Uterus (tissue), 4 donors: Measurements from ENCODE around the gene LIX1. TPM values are rescaled to one million over a fixed set of nuclear protein-coding genes. Genes with fewer than 3 reads are reported as not detected.

Experiments used
- DNase-seq, 2 donors: peaks; one replicate each; pipeline ENCODE4 v3.0.0-alpha.2; 2019 to 2020
- H3K27ac ChIP-seq, 2 donors: fragments of 200-600 bp; sonication (generic); 1 replicate in 1 of 2; 2 replicates in 1 of 2; pipeline ENCODE4 v1.5.1; 2016 to 2018
- H3K27me3 ChIP-seq, 2 donors: fragments of 200-600 bp; sonication (generic); one replicate each; pipeline ENCODE4 v1.5.1; 2018 to 2019; ENCODE audit warnings: control low read depth in 1 of 2
- H3K36me3 ChIP-seq, 2 donors: fragments of 200-600 bp; sonication (generic); one replicate each; pipeline ENCODE4 v1.5.1; 2019; ENCODE audit warnings: control low read depth in 1 of 2
- H3K4me1 ChIP-seq, 2 donors: fragments of 200-600 bp; sonication (generic); one replicate each; pipeline ENCODE4 v1.5.1; 2018 to 2019; ENCODE audit warnings: control low read depth in 1 of 2
- H3K4me3 ChIP-seq, 2 donors: fragments of 200-600 bp; sonication (generic); 1 replicate in 1 of 2; 2 replicates in 1 of 2; pipeline ENCODE4 v1.5.1; 2018 to 2019; ENCODE audit warnings: mild to moderate bottlenecking in 1 of 2
- H3K9me3 ChIP-seq, 2 donors: fragments of 200-600 bp; sonication (generic); one replicate each; pipeline ENCODE4 v1.5.1; 2019; ENCODE audit warnings: control low read depth in 1 of 2
- POLR2A ChIP-seq, 2 donors: fragments of 450-650 bp; IDR thresholded peaks; one replicate each; pipeline ENCODE4 v1.6.1; 2016; ENCODE audit warnings: antibody characterized with exemption in 2 of 2, mild to moderate bottlenecking in 1 of 2, moderate library complexity in 1 of 2
- intact Hi-C: fragments of 100-400 bp; cut with DNase I; formaldehyde crosslinking; loops from one replicate; pipeline ENCODE4 v1.15.1; 2023; ENCODE audit warnings: low total_unique reads
- total RNA-seq, 4 donors: library from RNA; depleted of rRNA in 3 of 4; stranded (reverse); fragments of >200 nt in 3 of 4; gene quantifications; one replicate each; pipeline versions ENCODE4 v1.1.0 to v1.2.4, GENCODE V29; 2014 to 2023
- TF ChIP-seq, protein P1 (sequence below), 4 experiments: fragments of 200-600 bp in 2 of 4; fragments of 450-650 bp in 2 of 4; sonication (generic) in 2 of 4; IDR thresholded peaks; one replicate each; pipeline ENCODE4 v1.5.1; 2016 to 2019; ENCODE audit warnings: antibody characterized with exemption in 4 of 4, mild to moderate bottlenecking in 2 of 4, moderate library complexity in 1 of 4
- donor health status: DM: yes; HTN: yes; CAD: no.

Gene LIX1
- total RNA-seq, 4 donors from 2014 or later: 3.9 TPM; not detected in 3

DNA sequence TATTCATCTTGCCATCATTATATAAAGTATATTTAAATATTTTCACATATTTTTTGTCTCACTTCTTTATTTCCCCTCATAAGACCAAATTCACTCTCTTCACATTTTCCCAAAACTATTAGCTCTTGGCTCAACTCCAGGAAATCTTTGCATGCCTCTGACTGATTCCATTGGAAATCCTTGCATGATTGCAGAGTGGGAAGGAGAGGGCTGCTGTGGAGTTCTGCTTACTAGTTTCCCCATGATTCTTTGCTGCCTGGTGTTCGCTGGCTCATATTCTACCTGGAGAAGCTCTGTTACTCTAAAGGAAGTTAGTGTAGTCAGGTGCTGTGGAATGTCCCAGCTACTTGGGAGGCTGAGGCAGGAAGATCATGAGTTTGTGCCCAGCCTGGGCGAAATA, 41.9 kb downstream of the LIX1 start:
- Histone ChIP-seq H3K4me1 (no peaks in the 10 kb centered on the region), H3K4me3 (no peak overlapping the region), H3K27ac (no peak overlapping the region), H3K36me3 (no peaks in the 10 kb centered on the region), H3K27me3 (no peaks in the 10 kb centered on the region), H3K9me3 (no peaks in the 10 kb centered on the region)
- intact Hi-C loops: no loop called here
- TF ChIP-seq, protein P1, sequence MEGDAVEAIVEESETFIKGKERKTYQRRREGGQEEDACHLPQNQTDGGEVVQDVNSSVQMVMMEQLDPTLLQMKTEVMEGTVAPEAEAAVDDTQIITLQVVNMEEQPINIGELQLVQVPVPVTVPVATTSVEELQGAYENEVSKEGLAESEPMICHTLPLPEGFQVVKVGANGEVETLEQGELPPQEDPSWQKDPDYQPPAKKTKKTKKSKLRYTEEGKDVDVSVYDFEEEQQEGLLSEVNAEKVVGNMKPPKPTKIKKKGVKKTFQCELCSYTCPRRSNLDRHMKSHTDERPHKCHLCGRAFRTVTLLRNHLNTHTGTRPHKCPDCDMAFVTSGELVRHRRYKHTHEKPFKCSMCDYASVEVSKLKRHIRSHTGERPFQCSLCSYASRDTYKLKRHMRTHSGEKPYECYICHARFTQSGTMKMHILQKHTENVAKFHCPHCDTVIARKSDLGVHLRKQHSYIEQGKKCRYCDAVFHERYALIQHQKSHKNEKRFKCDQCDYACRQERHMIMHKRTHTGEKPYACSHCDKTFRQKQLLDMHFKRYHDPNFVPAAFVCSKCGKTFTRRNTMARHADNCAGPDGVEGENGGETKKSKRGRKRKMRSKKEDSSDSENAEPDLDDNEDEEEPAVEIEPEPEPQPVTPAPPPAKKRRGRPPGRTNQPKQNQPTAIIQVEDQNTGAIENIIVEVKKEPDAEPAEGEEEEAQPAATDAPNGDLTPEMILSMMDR (IDR thresholded peaks at IDR 0.05): no peak
- no peak for TF ChIP-seq POLR2A (IDR thresholded peaks at IDR 0.05)
- DNase-seq: no peak

DNA sequence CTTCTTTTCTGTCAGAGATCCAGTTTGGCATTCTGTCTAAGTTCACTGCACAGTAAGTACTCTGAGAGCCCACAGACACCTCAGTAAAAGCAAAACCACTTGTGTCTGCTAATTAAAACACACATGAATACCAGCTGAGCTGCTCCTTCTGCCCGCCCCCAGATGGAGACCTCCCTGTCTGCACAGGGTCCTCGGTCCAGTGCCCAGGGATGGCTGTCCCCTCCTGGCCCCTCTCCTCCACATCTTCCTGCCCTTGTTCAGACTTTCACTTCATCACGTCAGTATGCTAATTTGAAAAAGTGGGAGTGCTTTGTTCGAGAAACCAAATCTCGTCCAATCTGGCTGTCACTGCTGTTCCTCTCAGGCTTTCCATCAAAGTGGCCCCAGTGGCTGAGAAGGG, 43.5 kb downstream of the LIX1 start:
- no peaks in the 10 kb centered on the region for H3K27me3 ChIP-seq
- no peaks in the 10 kb centered on the region for H3K36me3 ChIP-seq
- no peak for DNase-seq
- H3K27ac ChIP-seq: peak overlapping the region in 1 of 2 donors; percentile 31
- H3K4me1 ChIP-seq: no peaks in the 10 kb centered on the region
- no peak overlapping the region for H3K4me3 ChIP-seq
- H3K9me3 ChIP-seq: no peaks in the 10 kb centered on the region
- intact Hi-C loops: no loop called here
- TF ChIP-seq, protein P1 (IDR thresholded peaks at IDR 0.05): no peak
- no peak for TF ChIP-seq POLR2A (IDR thresholded peaks at IDR 0.05)

DNA sequence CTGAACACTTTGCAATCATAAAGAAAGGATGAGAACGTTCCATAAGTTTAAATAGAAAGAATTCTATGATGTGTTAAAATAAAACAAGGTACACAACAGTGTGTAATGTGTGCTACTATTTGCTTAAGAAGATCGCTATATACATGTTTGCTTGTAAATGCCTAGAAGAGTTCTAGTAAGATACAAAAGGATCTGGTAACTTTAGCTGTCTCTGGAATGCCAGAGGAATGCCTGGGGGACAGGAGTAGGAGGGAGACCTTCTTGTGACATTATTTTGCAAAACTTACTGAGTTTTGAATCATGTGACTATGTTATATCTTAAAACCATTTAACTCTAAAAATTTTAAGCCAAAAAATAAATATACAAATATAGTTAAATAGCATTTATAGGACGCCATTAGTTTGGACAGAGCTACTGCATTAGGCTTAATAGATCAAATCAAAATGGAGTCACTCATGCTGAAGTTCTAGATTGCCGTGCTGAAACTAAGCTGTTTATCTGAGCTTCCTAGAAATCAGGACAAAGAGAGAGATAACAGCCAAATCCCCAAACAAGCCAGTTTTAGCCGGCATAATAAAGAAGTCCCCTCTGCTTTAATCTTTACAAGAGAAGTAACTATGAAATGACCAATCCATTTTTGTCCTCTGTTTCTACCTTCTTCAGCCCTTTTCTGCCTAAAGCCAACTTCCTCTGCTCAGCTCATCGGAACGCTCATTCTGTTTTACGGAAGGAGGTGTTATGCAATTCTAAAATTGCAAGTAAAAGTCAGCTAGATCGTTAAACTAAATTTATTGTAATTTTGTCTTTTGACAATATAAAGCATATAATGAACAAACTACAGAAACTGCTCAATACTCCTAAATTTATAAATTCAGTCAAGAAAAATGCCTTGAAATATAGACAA, 44.8 kb downstream of the LIX1 start:
- no peaks in the 10 kb centered on the region for H3K36me3 ChIP-seq
- no peaks in the 10 kb centered on the region for H3K4me1 ChIP-seq
- no peaks in the 10 kb centered on the region for H3K9me3 ChIP-seq
- TF ChIP-seq, protein P1 (IDR thresholded peaks at IDR 0.05): no peak
- TF ChIP-seq POLR2A (IDR thresholded peaks at IDR 0.05): no peak
- H3K4me3 ChIP-seq: no peak overlapping the region
- no peak for DNase-seq
- no peak overlapping the region for H3K27ac ChIP-seq
- intact Hi-C loops: no loop called here
- no peaks in the 10 kb centered on the region for H3K27me3 ChIP-seq

DNA sequence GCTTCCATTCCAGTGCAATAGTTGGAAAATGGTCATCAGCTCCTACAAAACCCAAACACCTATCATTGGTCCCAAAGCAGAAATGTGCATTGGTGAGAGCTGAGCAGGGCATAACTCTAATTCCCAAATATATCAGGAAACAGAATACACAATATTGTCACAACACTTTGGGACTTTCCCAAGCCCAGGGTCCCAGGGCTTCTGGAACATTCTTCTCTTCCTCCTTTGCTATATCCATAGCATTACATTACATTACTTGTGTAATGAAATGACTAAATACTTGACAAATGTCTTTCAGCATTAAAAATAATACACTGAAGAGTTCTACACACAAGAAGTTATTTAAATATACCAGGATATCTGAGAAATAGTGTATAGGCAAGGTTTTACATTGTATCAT, 45.6 kb downstream of the LIX1 start:
- Histone ChIP-seq H3K36me3 (no peaks in the 10 kb centered on the region), H3K27me3 (no peaks in the 10 kb centered on the region), H3K4me1 (no peaks in the 10 kb centered on the region), H3K4me3 (no peak overlapping the region), H3K27ac (no peak overlapping the region), H3K9me3 (no peaks in the 10 kb centered on the region)
- no peak for DNase-seq
- TF ChIP-seq, protein P1 (IDR thresholded peaks at IDR 0.05): no peak
- TF ChIP-seq POLR2A (IDR thresholded peaks at IDR 0.05): no peak
- intact Hi-C loops: no loop called here

DNA sequence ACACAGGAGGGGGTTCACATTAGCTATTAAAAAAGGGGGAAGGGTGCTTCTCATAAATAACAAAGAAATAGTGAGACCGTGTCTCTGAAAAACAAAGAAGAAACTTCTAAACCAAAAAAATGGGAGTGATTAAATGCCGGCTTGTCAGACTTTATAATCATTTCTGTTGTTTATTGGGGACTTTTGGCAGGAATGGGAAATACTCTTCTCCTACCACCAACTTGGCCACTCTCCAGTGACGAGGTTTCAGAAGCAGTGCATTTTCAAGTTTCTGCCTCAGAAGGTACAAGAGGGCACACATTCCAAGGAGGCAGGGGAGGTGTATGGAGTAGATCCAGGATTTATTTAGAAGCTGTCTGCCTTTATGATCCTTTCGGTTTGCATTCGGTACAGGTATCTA, 46.2 kb downstream of the LIX1 start:
- intact Hi-C loops: no loop called here
- no peaks in the 10 kb centered on the region for H3K4me1 ChIP-seq
- no peak for DNase-seq
- no peaks in the 10 kb centered on the region for H3K36me3 ChIP-seq
- H3K4me3 ChIP-seq: peak overlapping the region in 1 of 2 donors; percentile 9
- no peaks in the 10 kb centered on the region for H3K9me3 ChIP-seq
- H3K27ac ChIP-seq: no peak overlapping the region
- TF ChIP-seq, protein P1 (IDR thresholded peaks at IDR 0.05): no peak
- no peak for TF ChIP-seq POLR2A (IDR thresholded peaks at IDR 0.05)
- no peaks in the 10 kb centered on the region for H3K27me3 ChIP-seq
